GM19240 (cell line): ENCODE results near the gene AMN.

Experiments
- DNase-seq: peaks from one replicate; pipeline ENCODE4 v3.0.0; 2011; ENCODE audit warnings: low spot score; ENCODE audit not compliant: insufficient read length

The AMN gene

GRCh38 chr14:102898776-102899515, 23.5 kb upstream of the AMN start:
- DNase-seq, result no peak

DNA sequence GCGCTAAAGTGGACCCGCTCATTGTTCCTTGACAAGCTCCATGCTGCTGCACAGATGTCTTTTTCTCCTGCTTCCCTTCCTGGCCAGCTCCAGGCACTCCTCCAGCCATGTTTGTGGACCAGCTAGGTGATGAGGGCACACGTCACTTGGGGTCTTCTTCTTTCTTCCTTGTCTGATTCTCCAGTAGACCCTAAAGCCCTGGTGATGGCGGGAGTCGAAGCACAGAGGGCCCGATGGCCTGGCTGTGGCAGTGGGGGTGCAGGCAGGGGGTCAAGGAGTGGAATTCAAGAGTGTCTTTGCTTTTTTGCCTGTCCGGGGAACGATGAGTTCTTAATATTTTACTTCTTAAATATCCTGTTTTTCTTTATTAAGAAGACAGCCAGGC, 23.0 kb upstream of the AMN start:
- DNase-seq, result no peak

GRCh38 chr14:102900631-102901571, 21.6 kb upstream of the AMN start:
- peak; percentile 64 for DNase-seq

DNA sequence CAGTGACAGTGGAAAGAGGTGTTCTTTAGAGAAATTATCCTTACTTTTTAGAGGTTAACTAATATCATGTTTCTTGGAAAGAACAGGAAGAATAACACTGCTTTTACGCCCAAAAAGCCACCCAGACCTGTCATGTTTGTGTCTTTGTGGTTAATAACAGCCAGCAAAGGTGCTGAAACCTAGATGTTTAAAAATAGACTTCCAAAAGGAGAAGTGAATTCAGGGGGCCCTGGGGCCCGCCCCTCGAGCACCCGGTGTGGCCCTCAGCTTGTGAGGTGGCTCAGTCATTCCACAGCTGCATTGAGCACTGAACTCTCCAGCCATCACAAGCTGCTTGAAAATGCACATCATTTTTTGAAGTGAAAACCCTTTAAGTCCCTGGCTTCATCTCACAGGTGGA, 20.8 kb upstream of the AMN start:
- peak; percentile 96 for DNase-seq

DNA sequence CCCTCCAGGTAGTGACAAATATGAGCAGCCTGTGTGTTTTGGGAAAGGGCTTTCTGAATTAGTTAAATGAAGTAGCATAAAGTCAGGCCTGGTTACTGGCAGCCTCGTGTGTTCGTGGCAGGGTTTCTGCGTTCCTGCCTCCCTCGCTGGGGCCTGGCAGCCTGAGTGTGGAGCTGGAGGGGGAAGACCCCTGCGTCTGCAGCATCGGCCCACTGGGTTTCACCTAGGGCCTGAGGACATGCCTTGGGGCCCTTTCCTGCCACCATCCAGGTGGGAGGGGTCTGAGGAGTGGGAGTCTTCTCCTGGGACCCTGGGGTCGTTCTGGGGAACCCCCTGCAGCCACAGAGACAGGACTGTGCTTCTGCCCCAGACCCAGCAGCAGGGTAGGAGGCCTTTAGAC, 20.4 kb upstream of the AMN start:
- DNase-seq, result peak; percentile 53

DNA sequence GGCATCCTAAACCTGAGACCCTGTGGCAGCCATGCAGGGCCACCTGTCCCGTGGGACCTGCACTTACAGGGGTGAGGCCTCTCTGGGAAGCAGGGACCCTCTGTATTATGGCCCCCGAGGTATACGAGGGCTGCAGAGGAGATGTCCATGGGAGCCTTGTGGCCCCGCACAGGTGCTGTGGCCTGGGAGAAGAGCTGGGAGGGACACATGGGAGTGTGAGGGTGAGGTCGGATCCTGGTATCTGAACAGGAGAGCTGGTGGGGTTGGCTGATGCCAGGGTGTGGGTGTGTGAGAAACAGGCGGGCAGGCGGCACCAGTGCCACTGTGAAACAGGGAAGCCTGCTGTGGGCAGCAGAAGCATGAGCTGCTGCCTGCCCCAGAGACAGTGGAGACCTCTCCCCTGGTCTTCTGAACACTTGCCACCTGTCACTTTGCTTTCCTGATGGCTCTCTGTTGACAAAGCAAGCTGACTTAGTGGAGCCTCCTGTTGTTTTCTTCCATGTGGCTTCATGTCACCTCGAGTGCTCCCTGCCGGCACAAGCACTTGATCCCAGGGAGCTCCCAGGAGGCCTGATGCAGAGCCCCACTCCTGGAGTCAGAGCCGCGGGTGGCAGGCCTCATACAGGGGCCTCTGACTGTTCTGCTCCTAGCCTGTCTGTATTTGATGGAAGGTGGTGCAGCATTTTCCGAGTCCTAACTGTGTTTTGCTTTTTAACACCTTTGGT, 19.8 kb upstream of the AMN start:
- DNase-seq, result no peak

- no peak for DNase-seq
Measured at GRCh38 chr14:102903248-102903888, 19.1 kb upstream of the AMN start.

- DNase-seq, result no peak
Measured at GRCh38 chr14:102903889-102904512, 18.5 kb upstream of the AMN start.

GRCh38 chr14:102905116-102906108, 17.1 kb upstream of the AMN start:
- DNase-seq, result no peak

DNA sequence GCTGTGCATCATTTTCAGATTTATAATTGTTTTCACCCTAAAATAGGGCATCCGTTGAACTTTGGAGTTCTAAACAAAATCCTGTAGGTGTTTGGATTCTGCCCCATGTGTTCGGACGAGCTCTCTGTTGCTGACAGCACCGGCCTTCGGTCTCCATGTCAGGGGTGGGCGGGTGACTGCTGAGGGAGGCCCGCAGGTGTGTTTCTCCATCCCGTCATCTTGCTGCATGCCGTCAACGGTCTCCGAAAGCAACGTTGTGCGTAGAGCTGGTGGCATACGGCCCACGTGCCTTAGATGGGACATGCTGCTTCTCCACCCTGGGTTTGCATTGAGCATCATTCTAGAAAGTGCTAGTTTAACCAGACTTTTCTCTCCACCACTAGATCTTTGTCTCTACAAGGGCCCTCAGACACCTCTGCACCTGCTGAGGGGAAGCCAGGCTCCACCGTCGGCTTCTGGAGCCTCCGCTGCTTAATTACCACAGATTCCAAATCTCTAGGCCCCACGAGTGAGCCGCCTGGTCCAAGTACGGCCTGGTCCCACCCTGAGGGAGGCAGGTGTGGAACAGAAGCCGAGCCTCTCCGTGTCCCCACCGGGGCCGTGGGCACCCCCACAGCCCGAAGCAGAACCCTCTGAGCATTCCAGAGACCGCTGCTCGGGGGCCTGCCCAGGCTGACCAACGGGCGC, 15.7 kb upstream of the AMN start:
- DNase-seq, result no peak

DNA sequence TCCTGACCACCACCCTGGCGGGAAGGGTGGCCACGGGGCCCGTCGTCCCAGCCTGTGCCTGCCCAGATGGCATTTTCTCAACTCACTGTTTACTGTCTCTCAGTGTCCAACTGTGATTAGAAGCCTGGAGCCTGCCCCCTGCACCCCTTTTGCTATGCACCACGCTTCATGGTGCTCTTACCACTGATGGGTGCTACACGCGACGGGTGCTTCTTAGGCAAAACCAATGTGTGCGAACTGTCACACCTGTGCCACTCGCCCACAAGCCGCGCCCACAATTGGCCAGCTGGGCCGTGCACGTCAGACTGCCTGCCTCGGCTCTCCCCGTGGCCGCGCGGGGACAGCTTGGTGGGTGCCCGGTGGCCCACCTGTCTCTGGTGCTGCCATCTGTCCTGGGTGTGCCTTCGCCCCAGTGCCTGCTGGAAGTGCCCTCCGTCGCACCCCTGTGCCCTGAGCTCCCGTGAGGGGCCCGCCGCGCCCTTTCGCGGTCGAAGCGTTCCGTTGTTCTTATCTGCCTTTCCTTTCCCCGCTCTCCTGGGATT, 15.1 kb upstream of the AMN start:
- no peak for DNase-seq

GRCh38 chr14:102907980-102908730, 14.3 kb upstream of the AMN start:
- no peak for DNase-seq

DNA sequence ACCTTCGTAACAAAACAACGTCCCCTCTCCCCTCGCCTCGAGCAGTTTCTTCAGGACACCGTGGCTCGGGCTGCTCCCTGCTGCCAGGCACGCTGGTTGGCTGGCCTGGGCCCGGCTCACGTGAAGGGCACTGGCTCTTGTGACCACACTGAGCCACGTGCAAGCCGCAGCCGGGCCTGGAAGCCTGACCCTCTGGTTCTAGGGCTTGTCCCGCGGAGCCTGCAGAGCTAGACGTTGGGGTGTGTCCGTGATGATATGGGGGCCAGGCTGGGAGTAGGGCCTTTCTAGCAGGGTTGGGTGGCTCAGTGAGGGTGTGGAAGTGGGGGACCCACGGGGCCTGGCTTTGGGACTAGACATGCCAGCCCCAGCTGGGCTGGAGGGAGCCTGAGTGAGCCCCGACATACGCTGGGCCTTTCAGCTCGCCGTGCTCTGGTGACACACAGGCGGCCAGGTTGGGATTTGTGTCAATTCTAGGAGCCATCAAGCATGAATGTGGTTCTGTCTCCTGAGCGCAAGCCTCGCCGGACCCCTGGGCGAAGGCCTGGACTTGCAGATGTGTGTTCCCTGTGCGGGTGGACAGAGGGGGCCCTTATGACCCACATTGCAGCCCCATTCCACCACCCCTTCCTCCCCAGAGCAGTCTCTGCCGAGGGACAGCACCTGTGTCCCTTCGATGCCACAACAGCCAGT, 13.6 kb upstream of the AMN start:
- DNase-seq, result no peak

- no peak for DNase-seq
Measured at GRCh38 chr14:102909462-102909861, 13.0 kb upstream of the AMN start.

DNA sequence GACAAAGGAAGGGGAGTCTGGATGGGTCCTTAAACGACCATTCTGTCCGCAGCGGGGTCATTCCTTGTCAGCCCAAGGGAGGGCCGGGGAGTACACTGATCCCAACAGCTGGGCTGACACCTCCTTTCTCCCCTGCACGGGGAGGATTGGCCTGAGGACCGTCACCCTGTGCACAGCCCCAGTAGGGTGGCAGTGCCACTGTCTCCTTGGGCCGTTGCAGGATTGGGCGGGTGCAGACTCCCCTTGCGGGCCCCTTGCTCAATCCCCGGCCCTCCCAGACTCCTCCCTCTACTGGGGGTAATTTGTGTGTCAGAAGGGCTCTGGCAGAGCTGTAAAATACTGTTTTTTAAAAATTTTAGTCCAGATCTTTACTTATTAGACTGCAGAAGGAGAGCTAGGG, 12.6 kb upstream of the AMN start:
- DNase-seq, result no peak

DNA sequence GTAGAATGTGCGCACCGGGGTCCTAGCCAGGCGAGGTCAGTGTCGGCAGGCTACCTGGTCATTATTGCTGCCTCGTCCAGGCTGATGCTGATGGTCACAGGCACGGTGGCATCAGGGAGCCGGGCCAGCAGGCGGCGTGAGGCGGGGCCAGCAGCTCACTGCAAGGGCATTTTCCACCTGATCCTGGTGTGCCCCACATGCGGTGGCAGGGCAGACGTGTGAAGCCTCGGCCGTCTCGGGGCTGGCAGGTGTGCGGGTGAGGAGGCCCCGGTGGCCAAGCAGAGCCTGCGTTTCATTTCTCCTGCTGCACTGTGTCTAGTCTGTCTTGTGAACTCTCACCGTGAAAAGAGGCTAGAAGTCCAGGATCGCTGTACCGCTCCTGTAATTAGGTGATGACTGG, 12.0 kb upstream of the AMN start:
- no peak for DNase-seq

GRCh38 chr14:102911541-102911951, 10.9 kb upstream of the AMN start:
- DNase-seq, result no peak
